ENCODE measurements around the gene ZNF384. TPM values are rescaled to one million over a fixed set of nuclear protein-coding genes. Genes with fewer than 3 reads are reported as not detected.
A peak's percentile ranks its signal among the peaks of the same experiment; 100 is the strongest.

Gene ZNF384
- total and polyA plus RNA-seq, 2 experiments from 2014 or later = 20.5 to 35.9 TPM

DNA sequence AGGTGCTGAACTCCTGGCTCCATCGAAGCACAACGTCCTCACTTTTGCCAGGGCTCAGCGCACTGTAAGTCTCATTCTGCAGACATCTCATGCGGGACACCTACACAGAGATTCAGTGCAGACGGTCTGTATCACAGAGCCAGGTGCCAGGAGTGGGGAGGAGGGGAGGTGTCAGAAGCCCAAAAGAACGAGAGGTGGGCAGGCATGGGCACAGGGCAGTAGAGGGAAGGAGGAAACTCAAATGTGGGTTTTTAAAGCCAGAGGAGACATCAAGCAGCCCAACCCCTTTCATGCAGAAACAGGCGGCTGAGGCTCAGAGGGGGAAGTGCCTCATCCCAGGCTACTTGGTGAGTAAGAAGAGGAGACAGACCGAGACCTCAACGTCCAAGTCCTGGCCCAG, 50.9 kb downstream of the ZNF384 start (continued):
- TF ChIP-seq, protein P1, sequence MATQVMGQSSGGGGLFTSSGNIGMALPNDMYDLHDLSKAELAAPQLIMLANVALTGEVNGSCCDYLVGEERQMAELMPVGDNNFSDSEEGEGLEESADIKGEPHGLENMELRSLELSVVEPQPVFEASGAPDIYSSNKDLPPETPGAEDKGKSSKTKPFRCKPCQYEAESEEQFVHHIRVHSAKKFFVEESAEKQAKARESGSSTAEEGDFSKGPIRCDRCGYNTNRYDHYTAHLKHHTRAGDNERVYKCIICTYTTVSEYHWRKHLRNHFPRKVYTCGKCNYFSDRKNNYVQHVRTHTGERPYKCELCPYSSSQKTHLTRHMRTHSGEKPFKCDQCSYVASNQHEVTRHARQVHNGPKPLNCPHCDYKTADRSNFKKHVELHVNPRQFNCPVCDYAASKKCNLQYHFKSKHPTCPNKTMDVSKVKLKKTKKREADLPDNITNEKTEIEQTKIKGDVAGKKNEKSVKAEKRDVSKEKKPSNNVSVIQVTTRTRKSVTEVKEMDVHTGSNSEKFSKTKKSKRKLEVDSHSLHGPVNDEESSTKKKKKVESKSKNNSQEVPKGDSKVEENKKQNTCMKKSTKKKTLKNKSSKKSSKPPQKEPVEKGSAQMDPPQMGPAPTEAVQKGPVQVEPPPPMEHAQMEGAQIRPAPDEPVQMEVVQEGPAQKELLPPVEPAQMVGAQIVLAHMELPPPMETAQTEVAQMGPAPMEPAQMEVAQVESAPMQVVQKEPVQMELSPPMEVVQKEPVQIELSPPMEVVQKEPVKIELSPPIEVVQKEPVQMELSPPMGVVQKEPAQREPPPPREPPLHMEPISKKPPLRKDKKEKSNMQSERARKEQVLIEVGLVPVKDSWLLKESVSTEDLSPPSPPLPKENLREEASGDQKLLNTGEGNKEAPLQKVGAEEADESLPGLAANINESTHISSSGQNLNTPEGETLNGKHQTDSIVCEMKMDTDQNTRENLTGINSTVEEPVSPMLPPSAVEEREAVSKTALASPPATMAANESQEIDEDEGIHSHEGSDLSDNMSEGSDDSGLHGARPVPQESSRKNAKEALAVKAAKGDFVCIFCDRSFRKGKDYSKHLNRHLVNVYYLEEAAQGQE (IDR thresholded peaks at IDR 0.05; ENCODE audit: unreplicated experiment) = no peak
- no peak for TF ChIP-seq NANOG (IDR thresholded peaks at IDR 0.05; ENCODE audit: borderline replicate concordance)
- TF ChIP-seq JUNB (IDR thresholded peaks at IDR 0.05; ENCODE audit: unreplicated experiment) = no peak
- TF ChIP-seq, protein P2, sequence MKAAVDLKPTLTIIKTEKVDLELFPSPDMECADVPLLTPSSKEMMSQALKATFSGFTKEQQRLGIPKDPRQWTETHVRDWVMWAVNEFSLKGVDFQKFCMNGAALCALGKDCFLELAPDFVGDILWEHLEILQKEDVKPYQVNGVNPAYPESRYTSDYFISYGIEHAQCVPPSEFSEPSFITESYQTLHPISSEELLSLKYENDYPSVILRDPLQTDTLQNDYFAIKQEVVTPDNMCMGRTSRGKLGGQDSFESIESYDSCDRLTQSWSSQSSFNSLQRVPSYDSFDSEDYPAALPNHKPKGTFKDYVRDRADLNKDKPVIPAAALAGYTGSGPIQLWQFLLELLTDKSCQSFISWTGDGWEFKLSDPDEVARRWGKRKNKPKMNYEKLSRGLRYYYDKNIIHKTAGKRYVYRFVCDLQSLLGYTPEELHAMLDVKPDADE (IDR thresholded peaks at IDR 0.05) = no peak
- no peak for TF ChIP-seq EZH2phosphoT487 (IDR thresholded peaks at IDR 0.05; ENCODE audit: unreplicated experiment)
- TF ChIP-seq ZNF114 (CRISPR knock-in tag; IDR thresholded peaks at IDR 0.05) = no peak
- no peak for TF ChIP-seq POLR2AphosphoS5 (IDR thresholded peaks at IDR 0.05; ENCODE audit: low read depth)

DNA sequence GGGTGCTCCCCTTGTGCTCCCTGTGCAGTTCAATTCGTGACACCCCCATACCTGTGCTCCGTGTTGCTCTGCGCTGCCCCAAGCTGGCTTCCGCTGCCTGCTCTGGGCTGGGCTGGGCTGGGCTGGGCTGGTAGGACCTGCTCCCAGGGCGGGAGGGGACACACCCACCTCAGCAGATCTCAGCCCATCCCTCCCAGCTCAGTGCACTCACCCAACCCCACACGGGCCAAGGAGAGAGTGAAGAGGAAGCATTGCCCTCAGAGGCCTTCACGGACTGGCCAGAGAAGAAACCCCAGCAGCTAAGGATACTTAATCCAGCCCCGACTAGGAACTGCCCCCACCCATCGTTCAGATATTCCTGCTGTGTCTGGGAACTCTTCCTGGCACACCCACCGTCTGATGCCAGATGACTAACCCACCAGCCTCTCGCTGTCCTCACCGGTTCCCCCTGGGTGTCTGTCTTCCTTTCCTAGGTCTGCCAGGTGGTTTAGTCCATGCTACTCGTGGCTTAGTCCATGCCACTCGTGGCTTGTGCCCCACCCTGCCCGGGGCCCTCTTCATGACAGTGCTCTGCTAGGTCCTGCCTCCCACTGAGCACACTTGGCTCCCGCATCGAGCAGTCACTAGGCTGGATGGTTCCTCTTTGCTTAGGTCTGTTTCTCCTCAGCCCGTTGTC, 53.2 kb downstream of the ZNF384 start, which contains the start of gene LPAR5:
TSS of gene LPAR5 (minus strand) at position 104 of the 676 bp plus-strand sequence. CDS start 14,711 bp downstream, outside the sequence.
- peak within 1 kb of the TSS; percentile 80 for H2AFZ ChIP-seq
- DNase-seq (ENCODE audit: low spot score) = peak; percentile 58
- H3K27me3 Mint-ChIP-seq (ENCODE audit: insufficient read depth, low read depth, poor library complexity) = peaks cover 27% of the 10 kb centered on the region

More for the DNA sequence above, 53.2 kb downstream of the ZNF384 start, which contains the start of gene LPAR5:
- Histone ChIP-seq H3K79me2 (replicated peaks; ENCODE audit: insufficient read depth) (no peaks in the 10 kb centered on the region), H3K36me3 (ENCODE audit: insufficient read depth) (no peaks in the 10 kb centered on the region), H3K27ac (ENCODE audit: low read depth) (no peak within 1 kb of the TSS), H4K20me1 (replicated peaks; ENCODE audit: insufficient read depth) (no peaks in the 10 kb centered on the region), H3K27me3 (ENCODE audit: insufficient read depth) (no peaks in the 10 kb centered on the region), H3K4me1 (ENCODE audit: insufficient read depth) (no peaks in the 10 kb centered on the region), H3K4me2 (0 out of 2 replicates have a peak within 1 kb of the TSS, but pooled peaks have one; percentile 43), H3K9me2 (ENCODE audit: insufficient read depth) (no peaks in the 10 kb centered on the region), H3F3A (replicated peaks; ENCODE audit: low read depth) (0 out of 2 replicates have a peak, but pooled peaks cover 3% of the 10 kb centered on the region), H3K4me3 (0 out of 2 replicates have a peak within 1 kb of the TSS, but pooled peaks have one; percentile 17)
- peak; percentile 91 for ATAC-seq
- Mint-ChIP-seq H3K4me1 (peaks cover 18% of the 10 kb centered on the region; the same call in 2 of the 3 replicates), H3K4me3 (no peak within 1 kb of the TSS; the same call in 2 of the 3 replicates), H3K27ac (no peak within 1 kb of the TSS), H3K36me3 (ENCODE audit: low read depth) (no peaks in the 10 kb centered on the region; the same call in 2 of the 3 replicates), H3K9me3 (no peaks in the 10 kb centered on the region)
- TF ChIP-seq EZH2phosphoT487 (IDR thresholded peaks at IDR 0.05; ENCODE audit: unreplicated experiment) (no peak), EZH2 (IDR thresholded peaks at IDR 0.05; ENCODE audit: low read depth, unreplicated experiment) (no peak), STAT1 (IDR thresholded peaks at IDR 0.05; ENCODE audit: unreplicated experiment) (no peak), NANOG (IDR thresholded peaks at IDR 0.05; ENCODE audit: borderline replicate concordance) (no peak)

Measured in GM23338 (cell line).